Endothelial cell of hepatic sinusoid (primary cell): Measurements from ENCODE around the gene NDUFB1.

Experiments used
- in situ Hi-C: cut with HindIII; loops from 2 replicates; pipeline ENCODE4 v1.10.0; 2017; ENCODE audit warnings: low sequenced_read_pairs

Gene NDUFB1

GRCh38 chr14:92121670-92122350 is at the start of gene NDUFB1, which contains the start of gene CPSF2:
NDUFB1 (minus strand) TSS chr14:92121706; CDS start chr14:92117637, 4,069 bp downstream.
CPSF2 (plus strand) TSS chr14:92121969; CDS start chr14:92130985, 9,016 bp downstream.
- in situ Hi-C loops, result no loop called here

- in situ Hi-C loops, result no loop called here
These were observed 43.5 kb upstream of the NDUFB1 start for GRCh38 chr14:92164958-92165357.

- in situ Hi-C loops, result no loop called here
These were observed 40.0 kb upstream of the NDUFB1 start for GRCh38 chr14:92161521-92161920.

GRCh38 chr14:92160619-92161018 is 39.1 kb upstream of the NDUFB1 start:
- in situ Hi-C loops, result no loop called here

- in situ Hi-C loops, result no loop called here
These were observed 32.9 kb upstream of the NDUFB1 start for GRCh38 chr14:92154283-92154942.

- in situ Hi-C loops, result no loop called here
These were observed 32.1 kb upstream of the NDUFB1 start for GRCh38 chr14:92153581-92153980.

GRCh38 chr14:92144708-92145107 is 23.2 kb upstream of the NDUFB1 start:
- in situ Hi-C loops, result no loop called here

- in situ Hi-C loops, result no loop called here
These were observed 22.5 kb upstream of the NDUFB1 start for GRCh38 chr14:92143962-92144361.

GRCh38 chr14:92143309-92143708 is 21.8 kb upstream of the NDUFB1 start:
- in situ Hi-C loops, result no loop called here

GRCh38 chr14:92135269-92135668 is 13.8 kb upstream of the NDUFB1 start:
- in situ Hi-C loops, result no loop called here

GRCh38 chr14:92134456-92134855 is 12.9 kb upstream of the NDUFB1 start:
- in situ Hi-C loops, result no loop called here

GRCh38 chr14:92122761-92123160 is 1.3 kb upstream of the NDUFB1 start:
- in situ Hi-C loops, result no loop called here

GRCh38 chr14:92122351-92122677 is 808 bp upstream of the NDUFB1 start:
- in situ Hi-C loops, result no loop called here

GRCh38 chr14:92121207-92121669 is 268 bp downstream of the NDUFB1 start:
- in situ Hi-C loops, result no loop called here

- in situ Hi-C loops, result no loop called here
These were observed 12.0 kb downstream of the NDUFB1 start for GRCh38 chr14:92109490-92109889.

GRCh38 chr14:92108345-92109254 is 12.9 kb downstream of the NDUFB1 start:
- in situ Hi-C loops, result no loop called here

GRCh38 chr14:92106143-92106926 is 15.2 kb downstream of the NDUFB1 start, which contains the start of gene ATXN3:
ATXN3 (minus strand) TSS chr14:92106582; CDS start chr14:92106552, 30 bp downstream.
- in situ Hi-C loops, result no loop called here

- in situ Hi-C loops, result no loop called here
These were observed 15.7 kb downstream of the NDUFB1 start for GRCh38 chr14:92105893-92106142.

- in situ Hi-C loops, result no loop called here
These were observed 16.2 kb downstream of the NDUFB1 start for GRCh38 chr14:92105073-92105892.
